H1 (cell line): ENCODE data around the gene CACNB4. TPM values are rescaled to one million over a fixed set of nuclear protein-coding genes. Genes with fewer than 3 reads are reported as not detected.

Experiments used
- CTCF ChIA-PET: fragments of 300-600 bp; sonication (Branson Sonifier 250); formaldehyde crosslinking; loops from one replicate; lab custom pipeline; 2021; ENCODE audit not compliant: partially characterized antibody; lab: Charles Lee
- POLR2A ChIA-PET: fragments of 300-600 bp; sonication (Branson Sonifier 250); formaldehyde crosslinking; loops from one replicate; lab custom pipeline; 2021; ENCODE audit warnings: inconsistent platforms; ENCODE audit not compliant: partially characterized antibody; lab: Charles Lee
- DNase-seq, 2 experiments: peaks; one replicate each; pipeline versions ENCODE4 v3.0.0 to v3.0.0-alpha.2; 2010 to 2022; ENCODE audit warnings: low spot score in 2 of 2, low read depth in 1 of 2, mixed read lengths in 1 of 2
- FAIRE-seq: peaks from 2 replicates; lab custom pipeline; 2011; peaks lifted over from hg19 to GRCh38; lab: Jason Lieb, UNC
- H2AFZ ChIP-seq: 2 replicates; pipeline ENCODE4 v1.8.1; 2012; ENCODE audit warnings: low read length, inconsistent platforms
- H2AK5ac ChIP-seq: 2 replicates; pipeline ENCODE4 v1.6.1; 2013; ENCODE audit warnings: low read depth, low read length
- H2BK120ac ChIP-seq: replicated peaks from 2 replicates; pipeline ENCODE3; 2013; ENCODE audit warnings: low read depth, low read length, inconsistent platforms
- H2BK12ac ChIP-seq: 2 replicates; pipeline ENCODE4 v1.6.1; 2013; ENCODE audit warnings: low read depth, low read length
- H2BK15ac ChIP-seq: 2 replicates; pipeline ENCODE4 v1.6.1; 2013; ENCODE audit warnings: low read length
- H2BK20ac ChIP-seq: 2 replicates; pipeline ENCODE4 v1.6.1; 2013; ENCODE audit warnings: low read length
- H2BK5ac ChIP-seq: 2 replicates; pipeline ENCODE4 v1.6.1; 2013; ENCODE audit warnings: low read depth, low read length
- H3K14ac ChIP-seq: 2 replicates; pipeline ENCODE4 v1.6.1; 2013; ENCODE audit warnings: inconsistent platforms; ENCODE audit not compliant: insufficient read length
- H3K18ac ChIP-seq: 2 replicates; pipeline ENCODE4 v1.6.1; 2013; ENCODE audit warnings: low read length; ENCODE audit errors: extremely low read depth
- H3K23ac ChIP-seq: 2 replicates; pipeline ENCODE4 v1.6.1; 2013; ENCODE audit warnings: inconsistent platforms; ENCODE audit not compliant: insufficient read length
- H3K23me2 ChIP-seq: 2 replicates; pipeline ENCODE4 v1.6.1; 2013; ENCODE audit warnings: low read depth, low read length
- H3K27ac ChIP-seq: 2 replicates; pipeline ENCODE4 v1.6.1; 2011; ENCODE audit warnings: low read depth, low read length, inconsistent platforms
- H3K27me3 ChIP-seq, 4 experiments: replicated peaks in 1 of 4; 1 replicate in 1 of 4; 2 replicates in 3 of 4; pipeline versions ENCODE4 v1.6.1 to v1.8.1; 2011 to 2013; ENCODE audit warnings: low read length in 3 of 4, mild to moderate bottlenecking in 3 of 4, inconsistent platforms in 2 of 4, mixed read lengths in 2 of 4, moderate library complexity in 1 of 4; ENCODE audit not compliant: control insufficient read depth in 3 of 4, insufficient read depth in 3 of 4; ENCODE audit errors: extremely low read depth in 1 of 4
- H3K36me3 ChIP-seq, 4 experiments: 2 replicates each; pipeline versions ENCODE4 v1.6.1 to v1.8.1; 2011 to 2013; ENCODE audit warnings: mild to moderate bottlenecking in 4 of 4, low read length in 3 of 4, moderate library complexity in 2 of 4, control low read depth in 1 of 4, inconsistent platforms in 1 of 4; ENCODE audit not compliant: insufficient read depth in 4 of 4, control insufficient read depth in 2 of 4
- H3K4ac ChIP-seq: replicated peaks from 2 replicates; pipeline ENCODE3; 2013; ENCODE audit warnings: low read length, low read depth, mixed read lengths, inconsistent platforms; ENCODE audit not compliant: insufficient read length
- H3K4me1 ChIP-seq, 4 experiments: replicated peaks in 1 of 4; 1 replicate in 1 of 4; 2 replicates in 3 of 4; pipeline versions ENCODE4 v1.6.1 to v1.8.1; 2011 to 2013; ENCODE audit warnings: low read length in 3 of 4, inconsistent platforms in 2 of 4, mixed read lengths in 1 of 4; ENCODE audit not compliant: insufficient read depth in 4 of 4, control insufficient read depth in 3 of 4
- H3K4me2 ChIP-seq, 2 experiments: 2 replicates each; pipeline versions ENCODE4 v1.6.1 to v1.8.1; 2011 to 2013; ENCODE audit warnings: low read depth in 2 of 2, low read length in 2 of 2, control low read depth in 1 of 2, inconsistent platforms in 1 of 2, mild to moderate bottlenecking in 1 of 2; ENCODE audit not compliant: insufficient read depth in 1 of 2
- H3K4me3 ChIP-seq, 4 experiments: fragments of 200-600, 300-600 bp in 1 of 4; sonication (generic), shearing (Covaris generic), sonication (Bioruptor Twin) in 1 of 4; 2 replicates each; pipeline versions ENCODE4 v1.5.1 to v1.8.1; 2011 to 2016; ENCODE audit warnings: low read length in 4 of 4, low read depth in 3 of 4, control low read depth in 2 of 4, inconsistent platforms in 2 of 4, mild to moderate bottlenecking in 2 of 4, mixed read lengths in 1 of 4, moderate library complexity in 1 of 4; ENCODE audit not compliant: insufficient read depth in 2 of 4; ENCODE audit errors: extremely low read depth in 1 of 4
- H3K56ac ChIP-seq: replicated peaks from 2 replicates; pipeline ENCODE3; 2013; ENCODE audit warnings: low read depth, mild to moderate bottlenecking, mixed read lengths, low read length, inconsistent platforms; ENCODE audit not compliant: insufficient read length
- H3K79me1 ChIP-seq: 2 replicates; pipeline ENCODE4 v1.6.1; 2013; ENCODE audit warnings: low read depth, low read length, control low read depth
- H3K79me2 ChIP-seq, 2 experiments: 2 replicates each; pipeline versions ENCODE4 v1.6.1 to v1.8.1; 2012 to 2013; ENCODE audit warnings: low read length in 2 of 2, mild to moderate bottlenecking in 2 of 2, inconsistent platforms in 1 of 2; ENCODE audit not compliant: insufficient read depth in 2 of 2, control insufficient read depth in 1 of 2
- H3K9ac ChIP-seq, 4 experiments: replicated peaks in 1 of 4; 1 replicate in 1 of 4; 2 replicates in 3 of 4; pipeline versions ENCODE4 v1.6.1 to v1.8.1; 2011 to 2013; ENCODE audit warnings: low read depth in 3 of 4, low read length in 3 of 4, control low read depth in 2 of 4, mild to moderate bottlenecking in 2 of 4, moderate library complexity in 2 of 4, inconsistent platforms in 1 of 4; ENCODE audit errors: extremely low read depth in 1 of 4
- H3K9me3 ChIP-seq, 2 experiments: 2 replicates each; pipeline versions ENCODE4 v1.6.1 to v1.8.1; 2012 to 2013; ENCODE audit warnings: mild to moderate bottlenecking in 2 of 2, moderate library complexity in 2 of 2, control low read depth in 1 of 2, inconsistent platforms in 1 of 2, low read depth in 1 of 2, low read length in 1 of 2, mixed read lengths in 1 of 2; ENCODE audit not compliant: insufficient read depth in 2 of 2
- H4K20me1 ChIP-seq, 2 experiments: replicated peaks in 1 of 2; 2 replicates each; pipeline versions ENCODE3 to v1.8.1; 2011 to 2013; ENCODE audit warnings: inconsistent platforms in 2 of 2, low read length in 2 of 2, mild to moderate bottlenecking in 1 of 2; ENCODE audit not compliant: insufficient read depth in 2 of 2, control insufficient read depth in 1 of 2
- H4K5ac ChIP-seq: 2 replicates; pipeline ENCODE4 v1.6.1; 2013; ENCODE audit warnings: low read length, low read depth, mixed read lengths, inconsistent platforms; ENCODE audit not compliant: insufficient read length
- H4K8ac ChIP-seq: 2 replicates; pipeline ENCODE4 v1.8.0; 2013; ENCODE audit warnings: mild to moderate bottlenecking, moderate library complexity, low read length, inconsistent platforms; ENCODE audit not compliant: insufficient read depth; ENCODE audit errors: extremely low read depth
- H4K91ac ChIP-seq: replicated peaks from 2 replicates; pipeline ENCODE3; 2013; ENCODE audit warnings: low read length, mixed read lengths, inconsistent platforms; ENCODE audit not compliant: insufficient read length
- BCL11A ChIP-seq, 2 experiments: IDR thresholded peaks; one replicate each; pipeline ENCODE4 v1.6.1; 2011; ENCODE audit warnings: low read depth in 2 of 2, low read length in 2 of 2, mild to moderate bottlenecking in 2 of 2
- CEBPB ChIP-seq: IDR thresholded peaks from 2 replicates; pipeline ENCODE4 v1.6.1; 2012; ENCODE audit warnings: low read depth, low read length
- JUN ChIP-seq: IDR thresholded peaks from 2 replicates; pipeline ENCODE4 v1.6.1; 2011; ENCODE audit warnings: low read depth, mild to moderate bottlenecking, improper control_type of control experiment, low read length
- JUND ChIP-seq: IDR thresholded peaks from 2 replicates; pipeline ENCODE4 v1.6.1; 2011; ENCODE audit warnings: mild to moderate bottlenecking, improper control_type of control experiment, low read length
- SIN3A ChIP-seq, 2 experiments: IDR thresholded peaks in 1 of 2; conservative IDR thresholded peaks in 1 of 2; 2 replicates each; pipeline ENCODE4 v1.6.1; 2011 to 2012; ENCODE audit warnings: low read length in 2 of 2, improper control_type of control experiment in 1 of 2, low read depth in 1 of 2, mild to moderate bottlenecking in 1 of 2
- SIRT6 ChIP-seq: IDR thresholded peaks from one replicate; pipeline ENCODE4 v1.7.1; 2012; ENCODE audit warnings: low read length, inconsistent platforms
- TAF1 ChIP-seq: IDR thresholded peaks from 2 replicates; pipeline ENCODE4 v1.6.1; 2011; ENCODE audit warnings: mild to moderate bottlenecking, low read depth, low read length
- WGBS, 2 experiments: shearing (Covaris generic) in 1 of 2; methylation state at CpG; one replicate each; pipeline versions ENCODE4 v1.1.6 to v1.1.7; 2013 to 2015; ENCODE audit warnings: low lambda C conversion rate in 2 of 2, mixed read lengths in 2 of 2, inconsistent platforms in 1 of 2, low coverage in 1 of 2, missing lambda C conversion rate in 1 of 2; ENCODE audit not compliant: insufficient replicate concordance in 2 of 2, insufficient coverage in 1 of 2, insufficient read length in 1 of 2; ENCODE audit errors: extremely low coverage in 1 of 2, missing lambda C conversion rate in 1 of 2; 5-methylcytosine and 5-hydroxymethylcytosine counted together
- polyA plus RNA-seq, 7 experiments: library from polyadenylated mRNA; depleted of rRNA in 3 of 7; stranded (reverse) in 5 of 7; unstranded in 2 of 7; fragments of >200 nt in 5 of 7; fragments of 200-250 nt in 2 of 7; gene quantifications; 1 replicate in 5 of 7; 2 replicates in 1 of 7; 4 replicates in 1 of 7; pipeline versions ENCODE4 v1.2.1 to v1.2.3, GENCODE V29; 2011 to 2013; ENCODE audit warnings: missing spikeins in 2 of 7, mixed read lengths in 2 of 7
- total RNA-seq: library from RNA; stranded (reverse); fragmentation: NEBNext Ultra II Directional; extraction: Animal tissue kit (Norgen Biotek cat#: 25700); gene quantifications from 2 replicates; pipeline ENCODE4 v1.2.1, GENCODE V29; 2021

CACNB4 gene
- total and polyA plus RNA-seq, 2 of the 8 experiments (the other 6 are each of a cell fraction or from before 2014, with no cell fraction given) = 2.0 to 4.0 TPM

GRCh38 chr2:151983221-151983620, 115.6 kb downstream of the CACNB4 start:
- no peak for DNase-seq
- Histone ChIP-seq H3K27me3 (no peaks in the 10 kb centered on the region), H3K4me1 (no peaks in the 10 kb centered on the region), H2AK5ac (no peak overlapping the region), H3K4me2 (no peak overlapping the region), H3K9me3 (no peaks in the 10 kb centered on the region)
- TF ChIP-seq CEBPB (no peak), SIRT6 (no peak), BCL11A (IDR thresholded peaks at IDR 0.05; ENCODE audit: low read depth in 2 of 2, low read length in 2 of 2) (no peak), TAF1 (no peak), JUN (no peak), SIN3A (conservative IDR thresholded peaks at IDR 0.05 in 1 of 2, IDR thresholded peaks at IDR 0.05 in 1 of 2; ENCODE audit: low read depth in 1 of 2, low read length in 2 of 2) (no peak), JUND (no peak)
- TF ChIP-seq, all 59 proteins: peak for 0
- ChIA-PET CTCF (interaction anchor here (0.6 to 2.7 kb wide), 9 partner anchors 9 to 581 kb away, joined by 3 to 14 read pairs (median 3); no protein-coding TSS in a partner anchor), POLR2A (no interaction called here)
- Histone ChIP-seq H3K79me2 (no peaks in the 10 kb centered on the region), H3K79me1 (no peaks in the 10 kb centered on the region), H2BK120ac (no peak overlapping the region), H4K8ac (no peak overlapping the region), H3K23ac (no peak overlapping the region), H3K56ac (no peak overlapping the region), H3K9ac (no peak overlapping the region), H2BK12ac (no peak overlapping the region), H2BK20ac (no peak overlapping the region), H3K23me2 (no peaks in the 10 kb centered on the region), H3K27ac (no peak overlapping the region), H2AFZ (no peak overlapping the region), H2BK15ac (no peak overlapping the region), H3K14ac (no peak overlapping the region), H3K4ac (no peak overlapping the region), H4K91ac (no peak overlapping the region), H3K4me3 (no peak overlapping the region), H4K20me1 (no peaks in the 10 kb centered on the region), H3K18ac (no peak overlapping the region), H3K36me3 (no peaks in the 10 kb centered on the region), H4K5ac (no peak overlapping the region), H2BK5ac (no peak overlapping the region)
- WGBS, 2 experiments = 81% methylated on average over 2 of the region's 2 CpGs; no CpG with 5 or more reads in 1 of the 2 experiments
- no peak for FAIRE-seq
